HG03103 (cell line): Measurements from ENCODE around the gene CARF.
A peak's percentile ranks its signal among the peaks of the same experiment; 100 is the strongest.
"Not testable (repeated sequence)": the region's sequence is repeated elsewhere in the genome, so short reads cannot be mapped to it uniquely, and the experiment has no call there.

Experiments used
- ATAC-seq: cut with Tn5 transposase; IDR thresholded peaks from one replicate; pipeline ENCODE4 v1.9.1; 2021; ENCODE audit warnings: low read depth; ENCODE audit not compliant: unreplicated experiment

Gene CARF

DNA sequence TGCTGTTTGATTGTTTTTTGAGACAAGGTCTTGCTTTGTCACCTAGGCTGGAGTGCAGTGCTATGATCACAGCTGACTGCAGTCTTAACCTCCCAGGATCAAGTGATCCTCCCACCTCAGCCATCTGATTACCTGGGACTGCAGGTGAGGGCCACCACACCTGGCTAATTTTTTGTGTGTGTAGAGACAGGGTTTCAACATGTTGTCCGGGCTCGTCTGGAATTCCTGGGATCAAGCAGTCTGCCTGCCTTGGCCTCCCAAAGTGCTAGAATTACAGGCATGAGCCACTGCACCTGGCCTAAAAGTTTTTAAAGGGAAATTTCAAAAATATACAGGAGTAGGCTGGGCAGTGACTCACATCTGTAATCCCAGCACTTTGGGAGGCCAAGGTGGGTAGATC lies 22.4 kb downstream of the CARF start:
- no peak for ATAC-seq

DNA sequence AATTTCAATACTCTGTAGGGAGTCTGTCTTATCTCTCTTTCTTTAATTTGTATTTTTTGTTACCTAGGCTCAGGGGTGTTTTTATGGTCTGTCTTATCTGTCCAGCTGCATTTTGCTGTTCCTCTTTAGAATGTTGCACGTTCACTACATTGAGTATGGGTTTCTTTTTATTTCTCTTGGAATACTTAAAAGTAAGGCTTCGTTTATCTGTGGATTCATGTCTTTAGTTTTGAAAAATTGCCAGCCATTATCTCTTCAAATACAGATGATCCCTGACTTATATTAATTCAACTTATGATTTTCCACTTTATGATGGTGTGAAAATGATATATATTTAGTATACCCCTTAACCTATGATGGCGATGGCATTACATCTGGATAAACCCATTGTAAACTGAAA lies 26.9 kb downstream of the CARF start:
- no peak for ATAC-seq

DNA sequence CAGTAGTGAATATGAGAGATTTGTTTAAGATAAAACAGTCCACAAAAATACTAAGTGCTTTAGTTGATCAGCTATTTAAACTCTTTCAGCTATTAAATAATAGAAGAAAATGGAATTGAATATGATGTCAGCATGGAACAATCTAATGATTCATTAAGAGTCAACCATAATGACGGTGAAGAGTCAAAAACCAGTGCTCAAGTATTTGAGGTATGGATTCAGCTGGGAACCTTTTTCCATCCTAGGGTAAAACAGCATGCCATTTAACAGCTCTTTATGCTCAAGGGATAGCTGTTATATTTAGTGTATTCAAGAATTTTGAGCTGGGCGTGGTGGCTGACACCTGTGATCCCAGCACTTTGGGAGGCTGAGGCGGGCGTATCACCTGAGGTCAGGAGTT lies 29.7 kb downstream of the CARF start:
- no peak for ATAC-seq

DNA sequence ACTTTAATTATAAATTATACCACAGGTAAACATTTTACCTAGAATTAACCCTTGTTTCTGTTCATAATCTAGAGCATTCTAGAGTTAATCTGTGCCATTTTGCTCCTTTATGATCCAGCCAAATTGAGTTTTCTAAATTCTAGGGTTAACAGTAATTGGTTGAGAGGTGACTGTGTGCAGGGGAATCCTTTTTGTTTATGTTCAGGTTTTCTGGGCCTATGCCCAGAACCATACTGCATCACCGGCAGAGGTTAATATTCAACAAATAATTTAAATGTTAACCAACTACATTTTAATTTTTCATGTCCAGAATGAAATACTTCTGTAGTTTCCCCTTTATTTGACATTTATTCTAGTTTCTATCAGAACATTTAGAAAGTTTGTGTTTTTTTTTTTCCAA lies 32.3 kb downstream of the CARF start:
- no peak for ATAC-seq

DNA sequence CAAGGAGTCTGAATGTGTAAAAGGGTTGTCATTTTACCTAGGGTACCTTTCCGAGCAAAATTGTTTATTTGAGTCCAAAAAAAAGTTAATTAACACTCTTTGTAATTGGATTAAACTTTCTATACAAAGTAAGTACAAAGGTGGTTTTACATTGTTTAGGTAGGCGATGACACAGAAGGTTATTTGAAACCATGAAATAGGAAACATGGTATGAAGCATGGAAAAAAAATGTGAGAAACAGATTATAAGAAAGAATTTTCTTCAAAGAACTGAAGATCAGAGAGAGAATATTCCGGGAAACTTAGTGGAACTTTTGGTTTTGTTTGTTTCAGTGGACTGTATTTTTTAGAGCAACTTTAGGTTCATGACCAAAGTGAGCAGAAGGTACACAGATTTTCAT lies 32.7 kb downstream of the CARF start:
- no peak for ATAC-seq

DNA sequence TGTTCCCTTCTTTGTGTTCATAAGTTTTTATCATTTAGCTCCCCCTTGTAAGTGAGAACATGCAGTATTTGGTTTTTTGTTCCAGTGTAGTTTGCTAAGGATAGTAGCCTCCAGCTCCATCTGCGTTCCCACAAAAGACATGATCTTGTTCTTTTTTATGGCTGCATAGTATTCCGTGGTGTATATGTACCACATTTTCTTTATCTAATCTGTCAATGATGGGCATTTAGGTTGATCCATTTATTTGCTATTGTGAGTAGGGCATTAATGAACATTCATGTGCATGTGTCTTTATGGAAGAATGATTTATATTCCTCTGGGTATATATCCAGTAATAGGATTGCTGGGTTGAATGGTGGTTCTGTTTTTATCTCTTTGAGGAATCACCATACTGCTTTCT lies 33.4 kb downstream of the CARF start:
- no peak for ATAC-seq

DNA sequence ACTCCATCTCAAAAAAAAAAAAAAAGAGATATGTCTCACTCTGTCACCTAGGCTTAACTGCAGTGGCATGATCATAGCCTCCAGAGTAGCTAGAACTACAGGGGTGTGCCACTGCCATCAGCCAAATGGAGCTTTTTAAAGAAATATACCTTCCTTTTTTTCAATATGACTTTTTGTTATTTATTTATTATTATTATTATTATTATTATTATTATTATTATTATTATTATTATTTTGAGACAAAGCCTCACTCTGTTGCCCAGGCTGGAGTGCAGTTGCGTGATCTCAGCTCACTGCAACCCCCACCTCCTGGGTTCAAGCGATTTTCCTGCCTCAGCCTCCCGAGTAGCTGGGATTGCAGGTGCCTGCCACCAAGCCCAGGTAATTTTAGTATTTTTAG lies 37.3 kb downstream of the CARF start:
- ATAC-seq, result not testable (repeated sequence)

DNA sequence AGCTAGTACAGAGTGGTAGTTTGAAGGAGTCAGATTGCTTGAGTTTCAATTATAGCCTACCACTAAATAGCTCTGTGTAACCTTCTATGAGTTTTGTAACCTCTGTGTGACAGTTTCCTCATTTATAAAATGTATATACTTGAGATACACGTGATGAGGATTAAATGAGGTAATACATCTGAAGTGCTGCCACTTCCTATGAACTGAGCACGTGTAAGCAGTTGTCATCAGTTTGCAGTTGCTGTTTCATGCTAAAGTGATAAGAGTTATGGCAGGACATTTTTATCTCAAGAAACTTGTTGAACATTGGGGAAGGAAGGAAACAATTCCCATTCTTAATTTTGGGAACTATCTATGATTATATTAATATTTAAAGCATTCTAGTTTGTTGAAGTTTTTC lies 38.5 kb downstream of the CARF start:
- no peak for ATAC-seq

DNA sequence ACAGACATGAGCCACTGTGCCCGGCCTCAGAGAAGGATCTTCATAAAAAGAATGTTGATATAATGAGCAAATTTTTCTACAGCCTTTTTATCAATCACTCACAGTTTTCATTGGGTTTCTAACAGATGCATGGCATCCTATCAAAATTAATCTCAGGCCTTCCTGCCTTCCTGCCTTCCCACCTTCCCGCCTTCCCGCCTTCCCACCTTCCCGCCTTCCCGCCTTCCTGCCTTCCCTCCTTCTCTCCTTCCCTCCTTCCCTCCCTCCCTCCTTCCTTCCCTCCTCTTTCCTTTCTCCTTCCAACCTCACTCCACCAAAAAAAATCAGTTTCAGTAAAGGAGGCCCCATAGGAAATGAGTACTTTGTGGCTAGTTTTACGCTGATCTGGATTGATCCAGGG lies 48.4 kb downstream of the CARF start:
- no peak for ATAC-seq

DNA sequence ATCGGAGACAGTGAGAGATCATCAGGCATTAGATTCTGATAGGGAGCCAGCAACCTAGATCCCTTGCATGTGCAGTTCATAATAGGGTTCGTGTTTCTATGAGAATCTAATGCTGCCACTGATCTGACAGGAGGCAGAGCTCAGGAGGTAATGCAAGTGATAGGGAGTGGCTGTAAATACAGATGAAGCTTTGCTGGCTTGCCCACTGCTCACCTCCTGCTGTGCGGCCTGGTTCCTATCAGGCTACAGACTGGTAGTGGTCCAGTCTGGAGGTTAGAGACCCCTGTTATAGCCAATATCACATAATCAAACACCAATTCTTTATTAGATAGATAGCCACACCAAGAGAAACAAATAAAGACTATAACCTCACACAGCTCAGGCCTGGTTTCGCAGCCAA lies 51.6 kb downstream of the CARF start:
- ATAC-seq, result no peak

DNA sequence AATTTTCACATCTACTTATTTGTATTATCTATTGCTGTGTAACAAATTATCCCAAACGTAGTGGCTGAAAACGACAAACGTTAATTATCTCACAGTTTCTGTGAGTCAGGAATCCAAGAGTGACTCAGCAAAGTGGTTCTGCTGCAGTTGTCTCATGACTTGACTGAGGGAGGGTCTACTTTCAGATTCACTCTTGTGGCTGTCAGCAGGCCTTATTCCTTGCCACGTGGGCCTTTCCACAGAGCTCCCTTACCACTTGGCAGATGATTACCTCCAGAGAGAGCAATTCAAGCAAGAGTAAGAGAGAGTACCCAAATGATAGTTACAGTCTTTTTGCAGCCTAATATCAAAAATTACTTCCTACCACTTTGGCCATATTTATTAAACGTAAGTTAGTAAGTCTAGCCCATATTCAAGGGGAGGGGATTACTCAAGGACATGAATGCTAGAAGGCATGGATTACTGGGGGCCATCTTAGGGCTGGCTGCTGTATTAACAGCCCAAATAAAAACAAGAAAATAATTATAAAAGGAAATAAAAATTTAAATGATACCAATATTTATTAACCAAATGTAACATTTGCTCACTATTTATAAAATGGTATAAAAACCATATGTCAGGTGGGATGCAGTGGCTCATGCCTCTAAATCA lies 53.9 kb downstream of the CARF start:
- ATAC-seq, result peak; percentile 68

DNA sequence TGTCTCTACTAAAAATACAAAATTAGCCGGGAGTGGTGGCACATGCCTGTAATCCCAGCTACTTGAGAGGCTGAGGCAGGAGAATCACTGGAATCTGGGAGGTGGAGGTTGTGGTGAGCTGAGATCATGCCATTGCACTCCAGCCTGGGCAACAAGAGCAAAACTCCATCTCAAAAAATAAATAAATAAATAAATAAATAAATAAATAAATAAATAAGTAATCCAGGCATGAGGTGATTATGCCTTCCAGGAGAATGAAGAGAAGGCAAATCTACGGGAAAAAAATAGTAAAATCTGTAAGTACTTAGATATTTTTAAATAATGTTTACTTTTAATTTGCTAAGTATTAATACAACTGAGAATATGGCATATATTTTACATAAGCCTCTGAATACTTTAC lies 57.3 kb downstream of the CARF start:
- not testable (repeated sequence) for ATAC-seq

DNA sequence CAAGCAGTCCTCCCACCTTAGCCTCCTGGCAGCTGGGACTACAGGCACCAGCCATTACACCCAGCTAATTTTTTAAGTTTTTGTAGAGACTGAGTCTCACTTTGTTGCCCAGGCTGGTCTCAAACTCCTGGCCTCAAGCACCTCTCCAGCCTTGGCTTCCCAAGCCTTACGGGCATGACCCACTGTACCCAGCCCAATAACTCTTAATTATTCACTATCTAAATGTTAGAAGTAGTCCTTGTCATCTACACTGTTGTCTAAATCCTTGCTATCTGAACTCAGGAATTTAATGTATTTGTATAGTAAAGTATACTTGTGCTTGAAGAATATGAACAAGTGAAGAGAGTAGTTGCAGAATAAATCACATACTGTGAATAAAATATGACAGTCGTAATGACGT lies 64.7 kb downstream of the CARF start:
- ATAC-seq, result no peak

DNA sequence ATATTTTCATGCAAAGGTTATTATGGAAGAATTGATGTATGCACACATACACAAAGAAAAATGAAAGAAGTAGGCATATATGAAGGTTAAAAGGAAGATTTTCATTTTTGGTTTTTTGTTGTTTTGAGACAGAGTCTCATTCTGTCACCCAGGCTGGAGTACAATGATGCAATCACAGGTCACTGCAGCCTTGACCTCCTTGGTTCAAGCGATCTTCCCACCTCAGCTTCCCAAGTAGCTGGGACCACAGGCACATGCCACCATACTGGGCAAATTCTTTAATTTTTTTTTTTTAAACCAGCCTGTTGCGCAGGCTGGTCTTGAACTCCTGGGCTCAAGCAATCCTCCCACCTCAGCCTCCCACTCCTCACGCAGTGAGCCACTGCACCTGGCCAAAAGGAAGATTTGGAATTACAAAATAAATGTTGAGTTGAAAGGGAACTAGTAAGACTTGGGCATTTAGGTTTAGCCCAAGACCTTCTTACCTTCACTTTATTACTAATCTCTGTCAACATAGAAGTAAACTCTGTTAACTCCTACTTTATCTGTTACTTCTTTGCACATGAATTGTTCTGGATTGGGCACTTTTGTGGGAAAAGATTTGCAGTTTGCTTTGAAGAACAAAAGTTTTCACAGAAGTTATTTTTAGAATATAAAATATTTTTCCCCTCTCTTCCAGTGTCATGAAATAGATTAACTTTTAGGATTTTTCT lies 70.9 kb downstream of the CARF start:
- ATAC-seq, result no peak

DNA sequence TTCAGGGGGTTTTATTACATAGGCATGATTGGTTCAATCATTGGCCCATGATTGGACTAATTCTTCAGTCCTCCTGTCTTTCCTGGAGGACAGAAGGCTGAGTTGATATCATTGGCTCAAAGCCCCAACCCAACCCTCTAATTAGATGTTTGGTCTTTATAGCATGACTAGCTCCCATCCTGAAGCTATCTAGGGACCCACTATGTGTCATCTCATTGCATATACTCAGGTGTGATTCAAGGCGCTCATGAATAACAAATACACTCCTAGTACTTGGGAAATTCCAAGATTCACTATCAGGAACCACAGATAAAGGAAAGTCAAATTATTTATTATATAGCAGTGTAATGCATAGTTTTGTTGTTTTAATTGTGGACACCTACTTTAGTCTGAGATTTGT lies 77.7 kb downstream of the CARF start:
- ATAC-seq, result no peak

DNA sequence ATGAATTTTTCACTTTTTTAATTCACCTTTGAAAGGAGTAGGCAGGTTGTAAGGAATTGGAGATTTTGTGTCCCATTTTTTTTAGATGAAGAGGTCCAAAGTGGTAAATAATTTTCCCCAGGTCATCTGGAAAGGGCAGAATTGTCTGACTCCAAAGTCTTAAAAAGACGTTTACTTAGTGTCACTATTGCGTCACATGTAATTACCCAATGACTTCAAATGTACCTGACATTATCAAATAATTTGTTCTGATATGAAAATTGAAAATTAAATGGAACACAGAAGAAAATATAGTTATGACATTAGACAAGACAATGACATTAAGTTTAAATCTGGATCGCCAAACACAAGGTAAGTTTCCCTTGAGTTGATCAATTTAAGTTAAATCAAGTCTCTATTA lies 78.4 kb downstream of the CARF start:
- ATAC-seq, result no peak

DNA sequence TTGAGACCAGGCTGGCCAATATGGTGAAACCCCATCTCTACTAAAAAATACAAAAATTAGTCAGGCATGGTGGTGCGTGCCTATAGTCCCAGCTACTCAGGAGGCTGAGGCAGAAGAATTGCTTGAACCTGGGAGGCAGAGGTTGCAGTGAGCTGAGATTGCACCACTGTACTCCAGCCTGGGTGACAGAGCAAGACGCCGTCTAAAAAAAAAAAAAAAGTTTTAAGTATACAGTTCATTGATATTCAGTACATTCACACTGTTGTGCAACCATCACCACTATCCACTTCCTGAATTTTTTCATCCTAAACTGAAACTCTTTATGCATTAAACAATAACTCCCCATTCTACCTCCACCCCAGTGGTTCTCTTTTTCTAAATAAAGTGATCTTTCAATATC lies 85.0 kb downstream of the CARF start:
- ATAC-seq, result not testable (repeated sequence)

DNA sequence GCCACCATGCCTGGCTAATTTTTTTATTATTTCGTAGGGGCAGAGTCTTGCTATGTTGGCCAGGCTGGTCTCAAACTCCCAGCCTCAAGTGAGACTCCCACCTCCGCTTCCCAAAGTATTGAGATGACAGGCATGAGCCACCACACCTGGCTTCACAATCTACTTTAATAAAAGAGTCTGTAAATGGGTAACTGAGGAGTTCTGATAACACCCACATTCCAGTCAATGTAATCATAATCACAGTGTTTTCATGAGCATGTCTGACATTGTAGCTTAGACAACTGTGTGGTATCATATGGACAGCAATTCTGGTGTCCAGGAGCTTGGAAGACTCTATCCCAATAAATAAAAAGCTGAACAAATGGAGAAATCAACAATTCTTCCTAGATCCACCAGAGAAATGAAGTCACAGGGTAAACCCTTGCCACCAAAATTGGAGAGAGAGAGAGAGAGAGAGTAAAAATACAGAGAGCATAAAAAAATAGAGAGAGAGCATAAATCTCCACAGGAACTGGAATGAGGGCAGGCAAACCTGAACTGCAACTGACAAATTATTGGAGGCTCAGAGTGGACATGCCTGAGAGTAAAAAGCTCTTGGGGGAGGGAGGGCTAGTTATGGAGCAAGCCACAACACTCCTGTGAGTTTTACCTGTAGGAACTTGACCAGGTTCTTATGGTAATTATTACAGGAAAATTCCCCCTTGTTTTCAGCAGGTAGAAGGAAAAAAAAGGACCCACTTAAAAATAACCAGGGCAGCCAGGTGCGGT lies 90.2 kb downstream of the CARF start:
- no peak for ATAC-seq

DNA sequence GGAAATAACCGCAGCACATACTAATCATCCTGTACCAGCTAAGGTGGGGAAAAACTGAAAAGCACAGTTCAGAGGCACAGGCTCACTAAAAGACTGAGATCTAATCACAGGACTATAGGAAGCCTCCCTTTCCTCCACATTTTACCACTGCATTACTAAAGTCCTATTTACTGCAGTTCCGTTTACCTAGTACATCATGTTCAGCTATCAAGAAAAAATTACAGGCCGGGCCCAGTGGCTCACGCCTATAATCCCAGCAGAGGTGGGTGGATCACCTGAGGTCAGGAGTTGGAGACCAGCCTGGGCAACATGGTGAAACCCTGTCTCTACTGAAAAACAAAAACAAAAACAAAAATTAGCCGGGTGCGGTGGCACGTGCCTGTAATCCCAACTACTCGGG lies 91.6 kb downstream of the CARF start:
- ATAC-seq, result no peak

DNA sequence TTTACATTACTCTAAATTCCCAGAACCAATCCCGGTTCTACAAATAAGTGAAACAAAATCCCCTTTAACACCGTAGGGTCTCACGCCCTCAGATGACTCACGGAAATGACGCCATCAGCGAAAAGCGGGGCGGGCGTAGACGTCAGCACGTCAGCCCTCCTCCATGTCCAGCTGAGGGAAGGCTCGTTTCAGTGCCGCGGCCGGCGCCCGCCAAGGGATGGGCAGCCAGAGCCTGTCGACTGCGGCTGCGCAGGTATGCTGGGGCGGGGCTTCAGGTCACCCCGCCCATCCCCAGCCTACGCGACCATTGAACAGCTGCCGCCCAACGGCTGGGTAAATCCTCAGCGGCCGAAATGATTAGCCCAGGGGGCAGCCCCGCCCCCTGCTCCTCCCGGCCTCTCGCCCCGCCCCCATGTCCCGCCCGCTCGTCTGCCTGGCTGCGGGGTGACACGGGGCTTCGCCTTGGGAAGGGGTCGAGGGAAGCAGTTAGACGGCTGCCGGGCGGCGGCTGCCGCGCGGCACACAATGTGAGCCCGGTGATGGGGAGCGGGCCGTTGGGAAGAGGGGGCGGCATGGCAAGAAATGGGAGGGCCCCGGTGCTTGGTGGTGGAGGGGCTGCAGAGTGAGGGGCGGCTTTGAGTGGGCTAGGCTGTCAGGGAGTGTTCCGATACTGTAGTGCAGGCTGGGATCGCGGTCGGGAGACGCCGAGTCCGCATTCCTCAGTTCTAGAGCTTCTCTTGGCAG lies 102.6 kb downstream of the CARF start, which contains the start of gene NBEAL1:
Gene NBEAL1 (plus strand): TSS at position 420 of the 744 bp plus-strand sequence. CDS start 1,510 bp downstream, outside the sequence.
- ATAC-seq, result peak; percentile 95

DNA sequence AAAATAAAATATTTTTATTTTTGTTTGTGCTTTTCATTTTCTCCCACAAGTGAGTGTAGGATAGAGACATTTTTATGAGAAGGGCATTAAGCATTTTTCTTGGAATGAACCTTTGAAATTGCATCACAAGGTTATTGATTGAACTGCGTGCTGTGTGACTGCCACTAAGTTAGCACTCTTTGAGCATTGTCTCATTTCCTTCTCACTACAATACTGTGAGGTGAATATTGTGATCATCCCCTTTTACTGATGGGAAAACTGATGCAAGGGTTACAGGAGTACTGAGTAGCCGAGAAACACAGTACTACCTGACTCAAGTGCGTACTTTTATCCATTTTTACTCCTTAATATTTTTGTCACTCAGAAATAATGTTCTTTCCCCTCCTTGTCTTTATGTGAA lies 104.6 kb downstream of the CARF start:
- ATAC-seq, result no peak
